SU-DHL-6 (cell line): ENCODE measurements around the gene LRRC4C.
"Not testable (repeated sequence)": the region's sequence is repeated elsewhere in the genome, so short reads cannot be mapped to it uniquely, and the experiment has no call there.

Experiments used
- H2AFZ ChIP-seq: fragments of 200-600 bp; sonication (generic); 2 replicates; pipeline ENCODE4 v1.6.1; 2014; ENCODE audit warnings: low read depth, mild to moderate bottlenecking, moderate library complexity, mixed read lengths, antibody characterized with exemption, low read length; ENCODE audit not compliant: severe bottlenecking
- H3F3A ChIP-seq: fragments of 200-600 bp; shearing (Covaris generic); 2 replicates; pipeline ENCODE4 v1.6.0; 2016; ENCODE audit warnings: antibody characterized with exemption, mild to moderate bottlenecking; ENCODE audit not compliant: insufficient read depth
- H3K27ac ChIP-seq: fragments of 200-600 bp; sonication (generic); 2 replicates; pipeline ENCODE4 v1.5.1; 2016; ENCODE audit warnings: low read depth, mild to moderate bottlenecking, low read length, moderate library complexity, mixed read lengths
- H3K27me3 ChIP-seq: fragments of 200-600 bp; sonication (generic), shearing (Covaris generic); 2 replicates; pipeline ENCODE4 v1.6.0; 2014; ENCODE audit warnings: mild to moderate bottlenecking, low read length
- H3K36me3 ChIP-seq: fragments of 200-600 bp; sonication (generic); 2 replicates; pipeline ENCODE4 v1.6.1; 2014; ENCODE audit warnings: mild to moderate bottlenecking, low read length, mixed read lengths
- H3K4me2 ChIP-seq: fragments of 300-600, 200-600 bp; shearing (Covaris generic), sonication (generic); 2 replicates; pipeline ENCODE4 v1.6.0; 2014; ENCODE audit warnings: low read length, low read depth, mild to moderate bottlenecking; ENCODE audit not compliant: poor library complexity, severe bottlenecking
- H3K4me3 ChIP-seq: fragments of 200-600 bp; sonication (generic); 2 replicates; pipeline ENCODE4 v1.5.1; 2014; ENCODE audit warnings: antibody characterized with exemption, low read length, mild to moderate bottlenecking, mixed read lengths; ENCODE audit not compliant: insufficient read depth, poor library complexity, severe bottlenecking
- H3K79me2 ChIP-seq: fragments of 200-600 bp; sonication (generic); 2 replicates; pipeline ENCODE4 v1.6.1; 2014; ENCODE audit warnings: mild to moderate bottlenecking, low read length, moderate library complexity; ENCODE audit not compliant: insufficient read depth
- H3K9ac ChIP-seq: fragments of 200-600 bp; sonication (generic); 2 replicates; pipeline ENCODE4 v1.7.0; 2014; ENCODE audit warnings: mild to moderate bottlenecking, low read length
- H3K9me2 ChIP-seq: fragments of 200-600 bp; sonication (generic); replicated peaks from 2 replicates; pipeline ENCODE4 v1.6.1; 2014; ENCODE audit warnings: low read length; ENCODE audit not compliant: insufficient read depth
- H3K9me3 ChIP-seq: fragments of 200-600 bp; sonication (generic); 2 replicates; pipeline ENCODE4 v1.6.1; 2014; ENCODE audit warnings: low read length, mixed read lengths; ENCODE audit not compliant: insufficient read depth
- H4K20me1 ChIP-seq: fragments of 200-600 bp; sonication (generic); 2 replicates; pipeline ENCODE4 v1.6.1; 2014; ENCODE audit warnings: low read depth, mild to moderate bottlenecking, antibody characterized with exemption, low read length, moderate library complexity, mixed read lengths
- CTCF ChIP-seq: fragments of 200-600 bp; sonication (generic); IDR thresholded peaks from one replicate; pipeline ENCODE4 v1.5.1; 2017; ENCODE audit warnings: antibody characterized with exemption, mild to moderate bottlenecking, low read length, moderate library complexity; ENCODE audit not compliant: insufficient read depth, poor library complexity, severe bottlenecking
- EZH2phosphoT487 ChIP-seq: fragments of 200-600 bp; sonication (generic), shearing (Covaris generic); conservative IDR thresholded peaks from 2 replicates; pipeline ENCODE4 v1.6.1; 2018; ENCODE audit warnings: mild to moderate bottlenecking, antibody characterized with exemption, low read length, moderate library complexity, mixed read lengths

LRRC4C gene

GRCh38 chr11:40867991-40868632, 591.3 kb downstream of the LRRC4C start:
- H3K27ac ChIP-seq, result no peak overlapping the region
- TF ChIP-seq CTCF (no peak), EZH2phosphoT487 (no peak)
- no peak overlapping the region for H3K4me3 ChIP-seq
- no peak overlapping the region for H3K9ac ChIP-seq
- H3K9me3 ChIP-seq, result no peaks in the 10 kb centered on the region
- H3K36me3 ChIP-seq, result no peaks in the 10 kb centered on the region
- no peak overlapping the region for H3K4me2 ChIP-seq
- H3K9me2 ChIP-seq, result no peaks in the 10 kb centered on the region
- H3K79me2 ChIP-seq, result no peaks in the 10 kb centered on the region
- H4K20me1 ChIP-seq, result no peaks in the 10 kb centered on the region
- H2AFZ ChIP-seq, result no peak overlapping the region
- H3F3A ChIP-seq, result no peaks in the 10 kb centered on the region
- H3K27me3 ChIP-seq, result no peaks in the 10 kb centered on the region

GRCh38 chr11:40857754-40858153, 601.7 kb downstream of the LRRC4C start:
- H3K79me2 ChIP-seq, H2AFZ ChIP-seq, H3K4me2 ChIP-seq, H3K27me3 ChIP-seq, H4K20me1 ChIP-seq, H3K27ac ChIP-seq, H3K9me2 ChIP-seq, H3K9ac ChIP-seq, H3F3A ChIP-seq, H3K9me3 ChIP-seq, H3K4me3 ChIP-seq, H3K36me3 ChIP-seq: not testable (repeated sequence)

GRCh38 chr11:40842750-40843339, 616.6 kb downstream of the LRRC4C start:
- H3K4me3 ChIP-seq, result no peak overlapping the region
- no peak overlapping the region for H3K9ac ChIP-seq
- H3F3A ChIP-seq, result no peaks in the 10 kb centered on the region
- H3K9me3 ChIP-seq, result no peaks in the 10 kb centered on the region
- no peaks in the 10 kb centered on the region for H3K9me2 ChIP-seq
- no peaks in the 10 kb centered on the region for H4K20me1 ChIP-seq
- TF ChIP-seq CTCF, result no peak
- no peak for TF ChIP-seq EZH2phosphoT487
- H3K36me3 ChIP-seq, result no peaks in the 10 kb centered on the region
- no peaks in the 10 kb centered on the region for H3K27me3 ChIP-seq
- H3K27ac ChIP-seq, result no peak overlapping the region
- no peaks in the 10 kb centered on the region for H3K79me2 ChIP-seq
- no peak overlapping the region for H2AFZ ChIP-seq
- no peak overlapping the region for H3K4me2 ChIP-seq

- no peaks in the 10 kb centered on the region for H3K9me2 ChIP-seq
- H3K4me2 ChIP-seq, result no peak overlapping the region
- H3K9ac ChIP-seq, result no peak overlapping the region
- H2AFZ ChIP-seq, result no peak overlapping the region
- no peaks in the 10 kb centered on the region for H3K9me3 ChIP-seq
- H3K4me3 ChIP-seq, result no peak overlapping the region
- H4K20me1 ChIP-seq, result no peaks in the 10 kb centered on the region
- no peak for TF ChIP-seq CTCF
- no peak for TF ChIP-seq EZH2phosphoT487
- no peaks in the 10 kb centered on the region for H3K79me2 ChIP-seq
- no peaks in the 10 kb centered on the region for H3K36me3 ChIP-seq
- no peaks in the 10 kb centered on the region for H3F3A ChIP-seq
- no peak overlapping the region for H3K27ac ChIP-seq
- no peaks in the 10 kb centered on the region for H3K27me3 ChIP-seq
Measured at GRCh38 chr11:40841231-40841630, 618.2 kb downstream of the LRRC4C start.
